HG03196 (cell line): ENCODE results near the gene RIC8A.
"Not testable (repeated sequence)": the region's sequence is repeated elsewhere in the genome, so short reads cannot be mapped to it uniquely, and the experiment has no call there.

Source experiments
- ATAC-seq: cut with Tn5 transposase; IDR thresholded peaks from one replicate; pipeline ENCODE4 v1.9.1; 2021; ENCODE audit not compliant: unreplicated experiment

RIC8A gene

GRCh38 chr11:217704-218103 is 10.2 kb downstream of the RIC8A start:
- no peak for ATAC-seq

DNA sequence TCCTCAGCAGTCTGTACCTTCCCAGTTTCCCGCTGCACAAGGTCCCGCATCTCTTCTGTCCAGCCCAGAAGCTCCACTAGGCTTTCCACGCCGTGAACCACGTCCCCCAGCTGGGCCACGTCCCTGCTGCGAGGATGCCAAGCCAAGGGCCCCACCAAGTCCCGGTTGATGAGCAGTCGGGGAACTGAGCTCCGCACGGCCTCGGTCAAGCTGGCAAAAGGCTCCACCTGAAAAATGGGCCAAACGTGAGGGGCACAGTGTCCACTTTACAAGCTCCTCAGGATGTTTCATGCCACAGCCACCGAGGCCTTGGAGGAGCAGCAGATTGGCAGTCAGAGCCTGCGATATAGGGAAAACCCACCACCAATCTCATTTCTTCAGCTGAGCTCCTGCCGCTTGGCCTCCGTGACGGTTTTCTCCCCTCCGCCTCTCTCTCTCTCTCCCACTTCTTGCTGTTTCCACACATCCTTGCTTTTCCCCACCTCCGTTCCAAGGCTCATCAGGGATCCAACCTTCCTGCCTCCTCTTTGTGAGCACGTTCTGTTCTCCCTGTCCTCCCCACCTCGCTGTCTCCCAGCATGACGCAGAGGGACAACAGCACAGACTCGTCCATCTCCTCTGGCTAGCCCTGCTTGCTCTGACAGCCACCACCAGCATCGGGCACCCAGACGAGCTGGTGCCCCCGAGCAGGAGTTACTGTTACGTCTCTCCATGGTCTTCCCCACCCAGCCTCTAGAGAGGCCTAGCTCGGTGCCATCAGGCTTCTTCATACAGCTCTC is 11.5 kb downstream of the RIC8A start:
- no peak for ATAC-seq

DNA sequence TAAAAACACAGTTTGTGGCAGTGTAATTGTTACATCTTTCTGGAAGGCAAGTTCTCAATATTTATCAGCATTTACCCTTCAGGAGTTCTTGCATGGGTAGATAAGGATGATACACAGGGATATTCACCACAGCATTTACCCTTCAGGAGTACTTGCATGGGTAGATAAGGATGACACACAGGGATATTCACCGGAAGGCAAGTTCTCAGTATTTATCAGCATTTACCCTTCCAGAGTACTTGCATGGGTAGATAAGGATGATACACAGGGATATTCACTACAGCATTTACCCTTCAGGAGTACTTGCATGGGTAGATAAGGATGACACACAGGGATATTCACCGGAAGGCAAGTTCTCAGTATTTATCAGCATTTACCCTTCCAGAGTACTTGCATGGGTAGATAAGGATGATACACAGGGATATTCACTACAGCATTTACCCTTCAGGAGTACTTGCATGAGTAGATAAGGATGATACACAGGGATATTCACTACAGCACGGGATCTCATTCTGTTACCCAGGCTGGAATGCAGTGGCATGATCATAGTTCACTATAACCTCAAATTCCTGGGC is 13.2 kb downstream of the RIC8A start:
- not testable (repeated sequence) for ATAC-seq

DNA sequence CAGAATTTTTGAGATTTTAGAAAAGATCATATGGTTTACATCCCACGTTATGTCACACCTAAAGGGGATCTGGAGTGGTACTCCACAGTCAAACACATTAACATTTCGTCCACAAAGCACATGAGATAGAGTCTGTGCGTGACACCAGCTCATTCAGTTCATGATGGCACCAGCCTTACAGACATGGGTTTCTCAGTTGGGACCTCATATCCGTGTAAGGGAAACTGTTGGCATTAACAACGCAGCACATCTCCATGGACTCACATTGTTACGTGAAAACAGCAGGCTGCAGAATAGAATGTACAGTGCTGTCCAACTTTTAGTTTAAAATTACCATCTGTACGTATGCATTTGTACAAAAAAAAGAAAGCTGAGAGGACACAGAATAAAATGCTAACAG is 14.0 kb downstream of the RIC8A start:
- no peak for ATAC-seq

GRCh38 chr11:221998-222789 is 14.7 kb downstream of the RIC8A start:
- ATAC-seq: no peak

DNA sequence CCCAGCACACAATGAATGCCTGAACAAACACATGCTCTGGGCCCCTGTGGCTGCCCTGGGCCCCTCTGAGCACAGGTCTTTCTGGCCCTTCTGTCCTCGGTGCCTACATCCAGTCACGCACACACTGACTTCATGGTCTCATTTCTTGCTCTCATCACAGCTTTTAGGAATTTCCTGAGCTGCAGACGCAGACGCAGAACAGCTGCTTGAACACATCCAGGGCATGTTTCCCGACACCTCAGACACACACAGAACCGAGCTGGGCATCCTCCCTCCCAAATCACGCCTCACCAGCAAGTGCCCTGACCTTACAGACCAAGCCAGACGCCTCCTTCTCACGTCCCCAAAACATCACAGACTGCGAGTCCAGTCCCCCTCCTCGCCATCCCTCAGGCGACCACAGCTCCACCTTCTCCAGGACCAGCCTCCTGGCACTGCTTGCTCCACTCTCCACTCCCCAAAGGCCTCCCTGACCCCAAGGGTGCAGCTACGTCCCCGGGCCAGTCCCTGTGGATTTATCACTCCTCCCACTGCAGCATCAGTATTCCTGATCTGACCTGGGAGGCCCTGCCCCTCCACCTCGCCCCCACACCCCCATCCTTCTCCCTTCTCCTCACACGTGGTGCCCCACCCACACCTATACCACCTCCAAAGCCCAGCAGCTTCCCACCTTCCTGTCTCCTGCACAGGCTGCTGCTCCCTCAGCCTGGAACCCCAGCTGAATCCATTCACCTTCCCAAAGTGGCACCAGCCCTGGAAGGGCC is 15.7 kb downstream of the RIC8A start:
- no peak for ATAC-seq

GRCh38 chr11:223884-224283 is 16.4 kb downstream of the RIC8A start:
- no peak for ATAC-seq

DNA sequence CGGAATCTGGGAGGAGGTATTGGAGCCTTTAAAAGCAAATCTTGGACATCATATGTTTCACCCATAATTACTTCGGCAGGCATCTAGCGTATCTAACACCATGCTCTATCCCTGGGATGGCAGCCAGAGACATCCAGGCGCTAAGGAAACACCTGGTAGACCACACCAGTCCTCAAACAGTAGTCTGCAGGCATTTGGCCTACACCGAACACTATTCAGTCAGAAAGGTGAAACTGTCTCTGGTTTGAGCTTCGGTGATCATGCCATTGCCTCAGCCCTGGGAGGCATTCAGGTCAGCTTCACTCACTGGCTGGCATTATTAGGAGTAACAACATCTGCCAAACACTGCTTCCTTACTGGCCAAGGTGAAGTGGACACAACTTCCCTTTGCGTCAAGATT is 16.9 kb downstream of the RIC8A start:
- ATAC-seq: no peak

- no peak for ATAC-seq
Observed at GRCh38 chr11:225734-226453, 18.4 kb downstream of the RIC8A start.

DNA sequence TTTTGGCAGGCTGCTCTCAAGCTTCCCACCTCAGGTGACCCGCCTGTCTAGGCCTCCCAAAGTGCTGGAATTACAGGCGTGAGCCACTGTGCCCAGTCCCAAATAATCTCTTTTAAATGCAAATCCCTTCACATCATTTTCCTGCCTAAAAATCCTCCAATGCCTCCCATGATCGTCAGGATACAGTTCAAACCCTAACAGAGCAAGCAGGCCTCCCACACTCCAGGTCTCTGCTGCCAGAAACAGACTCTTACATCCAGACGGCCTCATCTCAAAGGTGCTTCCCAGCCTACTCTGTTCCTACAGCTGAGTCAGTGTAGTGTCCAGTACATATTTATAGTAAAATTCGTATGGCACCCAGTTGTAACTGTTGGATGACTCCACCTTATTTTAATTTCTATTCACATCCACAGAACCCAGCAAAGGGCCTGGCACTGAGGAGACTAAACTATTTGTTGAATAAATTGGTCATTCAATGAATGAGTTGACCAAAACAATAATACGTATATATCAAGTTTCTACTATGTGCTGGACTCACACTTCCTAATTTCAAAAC is 20.4 kb downstream of the RIC8A start:
- ATAC-seq: no peak

DNA sequence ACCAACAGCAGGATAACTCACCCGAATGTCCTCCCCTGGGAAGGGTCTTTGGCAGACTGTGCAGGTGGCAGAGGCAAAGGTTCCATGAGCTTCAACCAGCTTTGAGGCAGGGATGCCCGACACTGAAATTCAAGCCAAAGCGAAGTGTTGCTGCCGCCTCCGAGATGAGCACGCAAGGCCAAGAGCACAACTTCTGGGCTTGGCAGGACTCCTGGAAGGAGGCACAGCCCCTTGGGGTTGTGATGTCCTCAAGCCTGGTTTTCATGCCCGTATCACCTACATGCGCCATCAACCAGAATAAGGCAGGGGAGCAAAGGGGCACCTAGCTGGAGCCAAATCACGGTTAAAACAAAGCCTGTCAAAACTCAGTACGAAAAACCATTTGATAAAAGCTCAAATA is 22.9 kb downstream of the RIC8A start:
- no peak for ATAC-seq

- ATAC-seq: no peak
Observed at GRCh38 chr11:232783-233565, 25.5 kb downstream of the RIC8A start.

- ATAC-seq: no peak
Observed at GRCh38 chr11:235180-235579, 27.7 kb downstream of the RIC8A start.

DNA sequence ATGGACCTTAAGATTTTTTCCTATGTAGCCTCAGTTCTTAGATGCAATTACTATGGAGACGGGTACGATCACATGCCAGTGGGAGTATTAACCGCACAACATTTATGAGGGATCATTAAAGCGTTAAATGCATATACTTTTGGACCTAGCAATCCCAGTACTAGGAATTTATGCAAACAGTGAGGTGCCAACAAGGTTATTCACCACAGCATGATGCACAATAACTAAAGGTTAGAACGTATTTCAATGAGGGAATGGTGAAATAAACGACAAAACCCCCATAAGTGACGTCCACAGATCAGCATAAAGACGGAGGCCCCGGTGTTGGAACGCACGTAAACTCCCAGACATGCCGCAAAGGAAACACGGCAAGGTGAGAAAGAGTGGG is 28.1 kb downstream of the RIC8A start:
- ATAC-seq: no peak

GRCh38 chr11:235997-236773 is 28.7 kb downstream of the RIC8A start, which contains the start of gene SIRT3:
SIRT3 (minus strand) TSS chr11:236342; CDS start chr11:236328, 14 bp downstream.
- peak; percentile 71 for ATAC-seq

GRCh38 chr11:236774-237767 is 29.6 kb downstream of the RIC8A start, which contains the start of gene PSMD13:
PSMD13 (plus strand) TSS chr11:236976; CDS start chr11:237050, 74 bp downstream.
- peak; percentile 84 for ATAC-seq

DNA sequence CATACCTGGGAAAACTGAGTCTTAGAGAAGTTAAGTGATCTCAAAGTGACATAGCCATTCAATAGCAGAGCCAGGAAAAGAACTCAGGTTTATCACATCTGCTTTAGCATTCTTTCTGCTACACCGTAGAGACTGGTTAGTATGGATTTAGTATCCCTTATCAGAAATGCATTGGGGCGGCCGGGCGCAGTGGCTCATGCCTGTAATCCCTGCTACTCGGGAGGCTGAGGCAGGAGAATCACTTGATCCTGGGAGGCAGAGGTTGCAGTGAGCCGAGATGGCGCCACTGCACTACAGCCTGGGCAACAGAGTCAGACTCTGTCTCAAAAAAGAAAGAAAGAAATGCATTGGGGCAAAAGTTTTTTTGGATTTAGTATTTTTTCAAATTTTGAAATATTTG is 30.8 kb downstream of the RIC8A start:
- ATAC-seq: not testable (repeated sequence)
